GM19468 (cell line): ENCODE results near the gene F9.

Experiments
- ATAC-seq: cut with Tn5 transposase; IDR thresholded peaks from one replicate; pipeline ENCODE4 v1.9.1; 2021; ENCODE audit warnings: mild to moderate bottlenecking, moderate library complexity, moderate number of reproducible peaks; ENCODE audit not compliant: unreplicated experiment; ENCODE audit errors: extremely low read depth

Gene F9

DNA sequence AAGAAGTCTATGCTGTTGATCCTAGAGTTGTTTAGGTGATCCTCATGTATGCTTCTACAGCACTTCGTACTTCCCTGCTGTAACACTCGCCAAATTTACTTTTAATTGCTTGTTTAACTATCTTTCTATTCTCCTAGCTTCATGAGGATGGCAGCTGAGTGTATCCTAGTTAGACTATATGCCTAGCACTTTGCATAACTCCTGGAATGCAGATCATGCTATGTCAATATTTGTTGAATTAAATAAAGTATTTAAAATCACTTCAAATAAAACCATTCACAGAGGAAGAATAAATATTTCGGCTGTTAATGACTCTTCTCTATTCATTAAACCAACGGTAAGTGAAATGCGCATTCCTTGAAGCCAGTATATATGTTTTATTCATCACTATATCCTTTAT lies 55.1 kb downstream of the F9 start:
- ATAC-seq, result no peak

DNA sequence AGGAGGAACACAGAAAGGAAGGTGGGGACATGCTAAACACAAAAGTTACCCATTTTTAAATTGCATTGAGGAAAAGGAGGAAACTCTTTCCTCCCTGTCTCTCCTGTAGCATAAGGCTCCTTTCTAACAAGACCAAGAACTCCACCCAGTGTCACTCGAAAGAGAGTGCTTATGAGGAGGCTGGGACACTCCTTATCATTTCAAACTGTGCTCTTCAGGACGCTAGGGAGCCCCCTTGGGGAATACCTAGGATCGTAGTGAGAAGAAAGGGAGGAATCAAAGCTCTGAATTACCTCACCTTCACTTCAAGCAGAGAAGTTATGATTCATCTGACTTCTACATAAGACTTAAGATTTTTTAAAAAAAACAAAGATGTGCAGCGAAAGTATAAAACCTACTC lies 65.5 kb downstream of the F9 start:
- ATAC-seq, result no peak

DNA sequence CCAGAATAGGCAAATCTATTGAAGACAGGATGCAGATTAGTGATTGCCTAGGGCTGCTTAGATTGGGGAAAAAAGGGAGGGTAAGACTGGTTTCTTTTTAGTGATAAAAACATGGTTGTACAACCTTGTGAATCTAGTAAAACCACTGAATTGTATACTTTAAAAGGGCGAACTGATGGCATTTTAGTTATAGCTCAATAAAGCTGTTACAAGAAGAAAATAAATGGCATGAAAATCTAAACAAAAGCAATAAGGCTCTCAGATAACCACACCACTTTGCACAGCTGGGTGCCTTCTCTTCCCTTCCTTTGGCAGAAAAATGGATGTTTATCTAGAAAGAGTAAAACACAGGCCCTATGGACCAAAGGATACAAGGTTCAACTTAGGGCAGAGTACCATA lies 69.6 kb downstream of the F9 start:
- no peak for ATAC-seq
